Mesenchymal stem cell (in vitro differentiated cells and primary cell): ENCODE results near the gene KLHL36. TPM values are rescaled to one million over a fixed set of nuclear protein-coding genes. Genes with fewer than 3 reads are reported as not detected.
A peak's percentile ranks its signal among the peaks of the same experiment; 100 is the strongest.

Experiments
- DNase-seq: peaks from one replicate; pipeline ENCODE4 v3.0.0-alpha.2; 2013
- H2AFZ ChIP-seq: one replicate; pipeline ENCODE4 v1.6.1; 2013; ENCODE audit warnings: low read depth, mild to moderate bottlenecking, control low read depth, inconsistent platforms, low read length, moderate library complexity
- H2AK5ac ChIP-seq: 2 replicates; pipeline ENCODE4 v1.6.1; 2013; ENCODE audit warnings: low read length, moderate library complexity, mild to moderate bottlenecking, inconsistent platforms; ENCODE audit not compliant: severe bottlenecking
- H2BK120ac ChIP-seq: one replicate; pipeline ENCODE4 v1.6.1; 2013; ENCODE audit warnings: low read depth, mild to moderate bottlenecking, inconsistent platforms, low read length, moderate library complexity
- H2BK12ac ChIP-seq, 2 experiments: one replicate each; pipeline ENCODE4 v1.6.1; 2013; ENCODE audit warnings: inconsistent platforms in 2 of 2, low read length in 2 of 2, mild to moderate bottlenecking in 2 of 2, moderate library complexity in 2 of 2, control low read depth in 1 of 2
- H2BK15ac ChIP-seq: one replicate; pipeline ENCODE4 v1.6.1; 2013; ENCODE audit warnings: mild to moderate bottlenecking, low read depth, inconsistent platforms; ENCODE audit not compliant: poor library complexity, severe bottlenecking
- H2BK5ac ChIP-seq: 2 replicates; pipeline ENCODE4 v1.6.1; 2013; ENCODE audit warnings: low read depth, mild to moderate bottlenecking, low read length, control low read depth, inconsistent platforms; ENCODE audit not compliant: poor library complexity, severe bottlenecking
- H3K14ac ChIP-seq, 2 experiments: one replicate each; pipeline ENCODE4 v1.6.1; 2013; ENCODE audit warnings: inconsistent platforms in 2 of 2, low read length in 2 of 2, control low read depth in 1 of 2, mild to moderate bottlenecking in 1 of 2, moderate library complexity in 1 of 2
- H3K18ac ChIP-seq, 2 experiments: one replicate each; pipeline ENCODE4 v1.6.1; 2013; ENCODE audit warnings: inconsistent platforms in 2 of 2, low read length in 2 of 2, control low read depth in 1 of 2, low read depth in 1 of 2, mild to moderate bottlenecking in 1 of 2
- H3K23ac ChIP-seq, 2 experiments: one replicate each; pipeline ENCODE4 v1.6.1; 2013; ENCODE audit warnings: inconsistent platforms in 2 of 2, low read length in 2 of 2, mild to moderate bottlenecking in 2 of 2, moderate library complexity in 2 of 2, control low read depth in 1 of 2
- H3K27ac ChIP-seq: 2 replicates; pipeline ENCODE4 v1.5.1; 2013; ENCODE audit warnings: mild to moderate bottlenecking, moderate library complexity, low read length, control low read depth, inconsistent platforms; ENCODE audit not compliant: poor library complexity, severe bottlenecking
- H3K27me3 ChIP-seq, 2 experiments: 2 replicates each; pipeline versions ENCODE4 v1.6.1 to v1.7.0; 2013; ENCODE audit warnings: low read length in 2 of 2, mild to moderate bottlenecking in 2 of 2, moderate library complexity in 2 of 2, control low read depth in 1 of 2, inconsistent platforms in 1 of 2; ENCODE audit not compliant: control insufficient read depth in 1 of 2, insufficient read depth in 1 of 2
- H3K36me3 ChIP-seq, 2 experiments: 2 replicates each; pipeline versions ENCODE4 v1.6.1 to v1.7.0; 2013; ENCODE audit warnings: low read length in 2 of 2, control low read depth in 1 of 2, inconsistent platforms in 1 of 2, low read depth in 1 of 2, mild to moderate bottlenecking in 1 of 2; ENCODE audit not compliant: insufficient read depth in 2 of 2, control insufficient read depth in 1 of 2
- H3K4ac ChIP-seq, 2 experiments: one replicate each; pipeline ENCODE4 v1.6.1; 2013; ENCODE audit warnings: inconsistent platforms in 2 of 2, low read length in 2 of 2, mild to moderate bottlenecking in 2 of 2, moderate library complexity in 2 of 2, control low read depth in 1 of 2, low read depth in 1 of 2
- H3K4me1 ChIP-seq: 2 replicates; pipeline ENCODE4 v1.6.1; 2013; ENCODE audit warnings: low read depth, low read length, control low read depth; ENCODE audit not compliant: control insufficient read depth, insufficient read depth
- H3K4me2 ChIP-seq: 2 replicates; pipeline ENCODE4 v1.6.1; 2013; ENCODE audit warnings: low read length, mild to moderate bottlenecking, inconsistent platforms; ENCODE audit not compliant: poor library complexity, severe bottlenecking
- H3K4me3 ChIP-seq, 2 experiments: 2 replicates each; pipeline versions ENCODE4 v1.5.1 to v1.7.0; 2013; ENCODE audit warnings: low read length in 2 of 2, mild to moderate bottlenecking in 2 of 2, control low read depth in 1 of 2, low read depth in 1 of 2; ENCODE audit not compliant: insufficient read depth in 1 of 2
- H3K79me1 ChIP-seq: replicated peaks from 2 replicates; pipeline ENCODE4 v1.6.1; 2013; ENCODE audit warnings: mild to moderate bottlenecking, control low read depth, low read length, inconsistent platforms; ENCODE audit not compliant: poor library complexity, severe bottlenecking
- H3K9ac ChIP-seq: 2 replicates; pipeline ENCODE4 v1.7.0; 2013; ENCODE audit warnings: mild to moderate bottlenecking, low read length, moderate library complexity
- H3K9me3 ChIP-seq: 2 replicates; pipeline ENCODE4 v1.7.0; 2013; ENCODE audit warnings: mild to moderate bottlenecking, low read length; ENCODE audit not compliant: control insufficient read depth
- H4K8ac ChIP-seq: one replicate; pipeline ENCODE4 v1.6.1; 2013; ENCODE audit warnings: inconsistent platforms, mild to moderate bottlenecking, low read length, moderate library complexity
- H4K91ac ChIP-seq: one replicate; pipeline ENCODE4 v1.6.1; 2013; ENCODE audit warnings: mild to moderate bottlenecking, low read length, inconsistent platforms
- WGBS: methylation state at CpG from one replicate; pipeline ENCODE4 v1.1.7; 2013; ENCODE audit warnings: mixed read lengths; 5-methylcytosine and 5-hydroxymethylcytosine counted together
- polyA plus RNA-seq, 2 experiments: library from polyadenylated mRNA; stranded (reverse); fragments of 200-250 nt; gene quantifications; one replicate each; pipeline ENCODE4 v1.2.3, GENCODE V29; 2013

The KLHL36 gene
- polyA plus RNA-seq (2013, experiment 1 of 2), result 19.3 TPM
- polyA plus RNA-seq (2013, experiment 2 of 2), result 18.4 TPM

DNA sequence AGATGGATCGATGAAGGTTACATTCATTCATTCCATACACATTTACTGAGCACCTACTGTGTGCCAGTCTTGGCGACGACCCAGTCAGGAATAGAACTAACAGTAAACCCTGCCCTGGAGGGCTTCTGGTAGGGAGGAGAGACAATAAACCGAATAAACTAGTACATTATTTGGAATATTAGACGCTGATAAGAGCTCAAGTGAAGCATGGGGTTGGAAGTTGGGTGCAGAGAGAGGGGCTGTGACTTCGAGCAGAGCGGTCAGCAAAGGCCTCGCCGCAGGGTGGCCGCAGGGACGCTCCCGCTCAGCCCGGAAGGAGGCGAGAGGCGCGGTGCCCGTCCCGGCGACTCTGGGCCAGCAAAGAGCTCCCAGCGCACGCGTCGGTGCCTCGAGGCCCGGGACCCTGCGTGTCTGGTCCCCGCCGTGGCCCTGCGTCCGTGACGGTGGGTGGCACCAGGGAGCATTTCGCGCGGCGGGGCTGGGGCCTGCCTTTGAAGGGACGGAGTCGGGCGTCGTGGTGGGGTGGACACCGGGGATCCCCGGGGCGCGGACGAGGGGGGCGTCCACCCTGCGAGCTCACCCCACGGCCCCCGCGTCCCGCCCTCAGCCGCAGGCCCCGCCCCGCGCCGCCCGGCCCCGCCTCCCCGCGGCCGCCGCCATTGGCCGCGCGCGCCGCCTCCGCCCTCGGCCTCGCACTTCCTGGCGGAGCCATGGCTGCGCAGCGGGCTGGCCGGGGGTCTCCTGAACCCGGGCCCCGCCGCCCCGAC, at the start of gene KLHL36:
KLHL36 (plus strand) TSS at position 684 of the 767 bp plus-strand sequence. CDS start 2,357 bp downstream, outside the sequence.
- H2BK15ac ChIP-seq, result peak within 1 kb of the TSS; percentile 95
- peak within 1 kb of the TSS; percentile 78 to 96 for H3K4ac ChIP-seq
- peaks cover 31% of the 10 kb centered on the region for H3K4me1 ChIP-seq
- H4K91ac ChIP-seq, result peak within 1 kb of the TSS; percentile 96
- H3K4me3 ChIP-seq, result peak within 1 kb of the TSS; percentile 88 to 91
- H3K9me3 ChIP-seq, result no peaks in the 10 kb centered on the region
- peak within 1 kb of the TSS in 1 of 2 experiments; percentile 99 for H3K14ac ChIP-seq
- H3K27me3 ChIP-seq, result no peaks in the 10 kb centered on the region
- peak within 1 kb of the TSS; percentile 25 for H2BK5ac ChIP-seq
- H3K4me2 ChIP-seq, result peak within 1 kb of the TSS; percentile 92
- peaks cover 9% of the 10 kb centered on the region for H3K79me1 ChIP-seq
- H4K8ac ChIP-seq, result peak within 1 kb of the TSS; percentile 98
- peak within 1 kb of the TSS in 1 of 2 experiments; percentile 99 for H2BK12ac ChIP-seq
- H3K9ac ChIP-seq, result peak within 1 kb of the TSS; percentile 86
- H2BK120ac ChIP-seq, result peak within 1 kb of the TSS; percentile 77
- H3K36me3 ChIP-seq, result peaks cover 6 to 21% of the 10 kb centered on the region in 2 experiments
- H3K27ac ChIP-seq, result peak within 1 kb of the TSS; percentile 61
- peak within 1 kb of the TSS; percentile 47 for H2AK5ac ChIP-seq
- H2AFZ ChIP-seq, result peak within 1 kb of the TSS; percentile 83
- 23% methylated on average over 17 of the region's 77 CpGs for WGBS
- H3K18ac ChIP-seq, result peak within 1 kb of the TSS; percentile 94 to 100
- H3K23ac ChIP-seq, result peak within 1 kb of the TSS; percentile 84 to 96
- peak; percentile 54 for DNase-seq

DNA sequence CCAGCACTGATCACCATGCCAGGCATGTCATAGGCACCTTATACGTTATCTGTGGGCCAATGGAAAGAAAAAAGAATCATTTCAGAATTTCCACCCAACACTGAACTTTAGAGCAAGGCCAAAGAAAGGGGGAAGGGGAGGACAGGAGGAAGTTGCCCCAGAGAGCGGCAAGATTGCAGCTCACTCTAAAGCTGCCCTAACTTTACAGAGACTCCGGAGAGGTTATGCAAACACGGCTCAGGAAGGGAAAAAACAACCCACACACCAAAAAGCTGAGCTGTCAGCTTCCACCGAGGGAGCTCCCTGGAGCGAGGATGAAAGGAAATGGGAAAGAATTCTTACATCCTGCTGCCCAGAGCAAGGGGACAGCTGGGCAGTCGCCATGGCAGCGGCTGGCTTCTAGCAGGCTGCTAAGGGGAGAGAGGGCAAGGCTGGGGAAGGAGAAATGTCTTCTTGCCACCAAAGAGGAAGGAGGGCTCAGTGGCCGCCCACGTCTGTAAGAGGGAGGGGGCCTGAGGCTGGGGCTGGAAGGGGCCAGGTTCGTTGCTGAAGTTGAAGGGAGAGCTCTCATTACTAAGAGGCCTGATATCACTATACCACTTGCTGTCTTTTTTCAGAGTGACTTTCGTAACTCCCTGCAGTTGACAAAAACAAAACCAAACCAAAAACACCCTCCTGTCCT, 48.6 kb upstream of the KLHL36 start:
- H2AFZ ChIP-seq, result no peak overlapping the region
- H3K4me3 ChIP-seq, result peak overlapping the region in 1 of 2 experiments; percentile 59
- H3K27me3 ChIP-seq, result no peaks in the 10 kb centered on the region
- 11% methylated on average over 7 of the region's 12 CpGs for WGBS
- no peak overlapping the region for H3K14ac ChIP-seq
- peak overlapping the region; percentile 48 for H4K91ac ChIP-seq
- no peak overlapping the region for H2BK5ac ChIP-seq
- H3K4me2 ChIP-seq, result peak overlapping the region; percentile 58
- H3K18ac ChIP-seq, result peak overlapping the region; percentile 52 to 60
- no peak overlapping the region for H2BK15ac ChIP-seq
- H3K79me1 ChIP-seq, result peaks cover 13% of the 10 kb centered on the region
- H2AK5ac ChIP-seq, result peak overlapping the region; percentile 69
- peaks cover 59% of the 10 kb centered on the region for H3K4me1 ChIP-seq
- H3K23ac ChIP-seq, result no peak overlapping the region
- peak overlapping the region; percentile 85 for H3K9ac ChIP-seq
- peak overlapping the region; percentile 90 for H3K27ac ChIP-seq
- peak overlapping the region; percentile 16 for H4K8ac ChIP-seq
- DNase-seq, result peak; percentile 92
- peak overlapping the region in 1 of 2 experiments; percentile 7 for H2BK12ac ChIP-seq
- H2BK120ac ChIP-seq, result no peak overlapping the region
- H3K4ac ChIP-seq, result peak overlapping the region in 1 of 2 experiments; percentile 5
- peaks cover 21 to 23% of the 10 kb centered on the region in 2 experiments for H3K36me3 ChIP-seq
- H3K9me3 ChIP-seq, result no peaks in the 10 kb centered on the region

DNA sequence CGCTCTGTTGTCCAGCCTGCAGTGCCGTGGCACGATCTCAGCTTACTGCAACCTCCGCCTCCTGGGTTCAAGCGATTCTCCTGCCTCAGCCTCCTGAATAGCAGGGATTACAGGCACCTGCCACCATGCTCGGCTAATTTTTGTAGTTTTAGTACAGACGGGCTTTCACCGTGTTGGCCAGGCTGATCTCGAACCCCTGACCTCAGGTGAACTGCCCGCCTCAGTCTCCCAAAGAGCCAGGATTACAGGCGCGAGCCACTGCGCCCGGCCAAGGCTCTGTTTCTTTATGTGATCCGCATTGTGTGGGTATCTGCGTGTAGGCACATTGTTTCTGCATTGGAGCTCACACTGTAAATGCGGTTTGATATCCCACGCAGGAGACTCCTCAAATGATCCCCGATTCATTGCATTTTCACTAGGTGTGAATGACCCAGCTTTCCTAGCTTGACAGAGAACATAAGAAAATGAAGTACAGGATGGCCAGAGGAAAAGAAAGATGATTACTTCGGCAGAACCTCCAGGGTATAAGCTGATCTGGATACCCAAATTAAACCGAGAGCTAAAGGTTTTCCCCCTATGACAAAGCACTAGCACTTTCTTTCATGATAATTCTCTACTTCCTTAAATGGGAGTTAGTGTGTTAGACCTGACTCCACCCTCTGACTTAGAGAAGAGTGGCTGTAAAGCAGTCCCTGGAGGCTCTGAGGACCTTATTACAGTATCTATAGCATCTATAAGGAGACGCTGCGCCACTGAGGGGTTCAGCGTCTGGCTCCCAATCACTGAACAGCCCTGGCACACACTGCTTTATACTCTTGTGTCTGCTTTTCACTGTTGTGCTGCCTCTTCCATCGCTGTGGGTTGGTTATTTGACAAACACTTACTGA, 47.7 kb upstream of the KLHL36 start:
- DNase-seq, result peak; percentile 57
- H2BK5ac ChIP-seq, result no peak overlapping the region
- peak overlapping the region in 1 of 2 experiments; percentile 59 for H3K4me3 ChIP-seq
- peak overlapping the region; percentile 58 for H3K27ac ChIP-seq
- peaks cover 20 to 21% of the 10 kb centered on the region in 2 experiments for H3K36me3 ChIP-seq
- peak overlapping the region; percentile 85 for H3K9ac ChIP-seq
- H2AK5ac ChIP-seq, result peak overlapping the region; percentile 41
- no peak overlapping the region for H2AFZ ChIP-seq
- peak overlapping the region; percentile 22 to 89 for H2BK12ac ChIP-seq
- H3K4me2 ChIP-seq, result no peak overlapping the region
- H3K14ac ChIP-seq, result no peak overlapping the region
- H2BK120ac ChIP-seq, result peak overlapping the region; percentile 37
- H2BK15ac ChIP-seq, result no peak overlapping the region
- no peaks in the 10 kb centered on the region for H3K27me3 ChIP-seq
- peaks cover 63% of the 10 kb centered on the region for H3K4me1 ChIP-seq
- peaks cover 12% of the 10 kb centered on the region for H3K79me1 ChIP-seq
- H3K23ac ChIP-seq, result no peak overlapping the region
- 83% methylated on average over 22 of the region's 25 CpGs for WGBS
- H3K18ac ChIP-seq, result peak overlapping the region in 1 of 2 experiments; percentile 84
- peak overlapping the region; percentile 43 for H4K91ac ChIP-seq
- no peaks in the 10 kb centered on the region for H3K9me3 ChIP-seq
- peak overlapping the region; percentile 45 for H4K8ac ChIP-seq
- H3K4ac ChIP-seq, result peak overlapping the region in 1 of 2 experiments; percentile 75
